IMR-90 (cell line): ENCODE measurements around the gene RPS6KA4.

Source experiments
- POLR2A ChIP-seq: IDR thresholded peaks from 2 replicates; pipeline ENCODE4 v1.6.1; 2012; ENCODE audit warnings: mild to moderate bottlenecking, low read depth, low read length
- RAD21 ChIP-seq: IDR thresholded peaks from 2 replicates; pipeline ENCODE4 v1.6.1; 2012; ENCODE audit warnings: low read length, improper control_type of control experiment
- TF ChIP-seq, protein P1 (sequence below): conservative IDR thresholded peaks from 2 replicates; pipeline ENCODE4 v1.5.1; 2012; ENCODE audit warnings: mild to moderate bottlenecking, low read depth, low read length, improper control_type of control experiment

DNA sequence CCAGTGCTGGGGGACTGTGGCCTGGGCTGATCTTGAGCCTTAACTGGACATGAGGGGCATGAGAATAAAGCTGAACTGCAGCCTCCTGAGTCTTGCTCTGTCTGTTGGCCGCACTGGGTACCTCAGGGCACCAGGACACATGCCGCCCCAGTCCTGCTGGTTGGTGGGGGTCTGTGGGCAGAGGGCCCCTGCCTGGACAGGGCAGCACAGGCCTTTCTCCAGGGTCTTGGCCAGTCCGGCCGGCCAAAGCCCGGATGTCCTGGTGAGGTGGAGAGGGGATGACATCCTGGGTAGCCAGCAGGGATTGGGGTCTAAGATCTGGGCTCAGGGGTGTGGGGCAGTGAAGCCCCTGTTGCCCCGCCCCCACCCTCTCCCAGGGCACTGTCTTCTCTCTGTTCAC is 1.5 kb upstream of the RPS6KA4 start:
- TF ChIP-seq, protein P1, sequence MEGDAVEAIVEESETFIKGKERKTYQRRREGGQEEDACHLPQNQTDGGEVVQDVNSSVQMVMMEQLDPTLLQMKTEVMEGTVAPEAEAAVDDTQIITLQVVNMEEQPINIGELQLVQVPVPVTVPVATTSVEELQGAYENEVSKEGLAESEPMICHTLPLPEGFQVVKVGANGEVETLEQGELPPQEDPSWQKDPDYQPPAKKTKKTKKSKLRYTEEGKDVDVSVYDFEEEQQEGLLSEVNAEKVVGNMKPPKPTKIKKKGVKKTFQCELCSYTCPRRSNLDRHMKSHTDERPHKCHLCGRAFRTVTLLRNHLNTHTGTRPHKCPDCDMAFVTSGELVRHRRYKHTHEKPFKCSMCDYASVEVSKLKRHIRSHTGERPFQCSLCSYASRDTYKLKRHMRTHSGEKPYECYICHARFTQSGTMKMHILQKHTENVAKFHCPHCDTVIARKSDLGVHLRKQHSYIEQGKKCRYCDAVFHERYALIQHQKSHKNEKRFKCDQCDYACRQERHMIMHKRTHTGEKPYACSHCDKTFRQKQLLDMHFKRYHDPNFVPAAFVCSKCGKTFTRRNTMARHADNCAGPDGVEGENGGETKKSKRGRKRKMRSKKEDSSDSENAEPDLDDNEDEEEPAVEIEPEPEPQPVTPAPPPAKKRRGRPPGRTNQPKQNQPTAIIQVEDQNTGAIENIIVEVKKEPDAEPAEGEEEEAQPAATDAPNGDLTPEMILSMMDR, result no peak
- TF ChIP-seq RAD21 (no peak), POLR2A (no peak)
